ENCODE data around the gene HLA-DPA1.

Gene HLA-DPA1

DNA sequence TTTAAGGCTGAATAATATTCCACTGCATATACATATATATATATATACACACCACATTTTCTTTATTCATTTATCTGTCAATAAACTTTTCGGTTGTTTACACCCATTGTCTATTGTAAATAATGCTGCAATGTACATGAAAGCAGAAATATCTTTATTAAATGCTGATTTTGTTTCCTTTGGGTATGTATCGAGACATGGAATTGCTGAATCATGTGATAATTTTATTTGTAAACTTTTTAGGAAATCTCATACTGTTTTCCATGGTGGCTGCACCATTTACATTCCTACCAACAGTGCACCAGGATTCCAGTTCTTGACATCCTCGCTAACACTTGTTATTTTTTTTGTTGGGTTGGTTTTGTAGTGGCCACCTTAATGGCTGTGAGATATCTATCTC is 49.9 kb downstream of the HLA-DPA1 start:
- no peak overlapping the region for H2BK15ac ChIP-seq (ENCODE audit: low read length)

DNA sequence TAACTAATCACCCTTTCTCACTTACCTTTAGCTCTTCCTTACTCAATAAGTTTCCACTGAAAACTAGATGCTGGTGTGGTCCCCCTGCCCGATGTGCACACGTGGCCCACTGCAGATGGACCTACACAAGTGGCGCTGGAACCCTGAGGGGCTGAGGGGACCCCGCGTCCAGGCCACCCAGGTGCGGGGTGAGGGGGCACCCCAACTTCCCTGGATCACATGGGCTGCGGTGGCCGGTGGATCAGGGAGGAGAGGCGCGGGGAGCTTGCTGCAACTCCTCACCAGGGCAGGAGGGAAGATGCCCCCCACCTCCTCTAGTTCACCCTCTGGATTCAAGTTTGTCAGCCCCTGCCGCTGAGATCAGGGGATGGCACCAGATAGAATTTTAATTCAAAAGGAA is 51.5 kb downstream of the HLA-DPA1 start:
- Histone ChIP-seq H3K14ac (ENCODE audit: low read length) (no peak overlapping the region), H4K91ac (ENCODE audit: low read depth, low read length, poor library complexity) (no peak overlapping the region), H2BK15ac (ENCODE audit: low read length) (no peak overlapping the region), H2BK12ac (ENCODE audit: low read length) (no peak overlapping the region), H2BK5ac (ENCODE audit: low read length) (no peak overlapping the region), H3K27me3 (ENCODE audit: control insufficient read depth in 3 of 3, insufficient read depth in 3 of 3, low read depth in 1 of 3, low read length in 3 of 3) (peaks cover 0 to 43% (median 0%) of the 10 kb centered on the region in 3 experiments), H3K4me1 (ENCODE audit: control insufficient read depth in 2 of 2, insufficient read depth in 1 of 2, low read depth in 1 of 2, low read length in 2 of 2) (no peaks in the 10 kb centered on the region), H2BK120ac (ENCODE audit: low read depth, low read length) (no peak overlapping the region), H3K27ac (replicated peaks; ENCODE audit: low read length) (no peak overlapping the region), H3K18ac (ENCODE audit: low read length) (peak overlapping the region; percentile 35), H4K8ac (ENCODE audit: low read depth, low read length) (no peak overlapping the region), H3K79me1 (ENCODE audit: low read depth, low read length) (no peaks in the 10 kb centered on the region), H3K9ac (ENCODE audit: low read depth, low read length, poor library complexity) (no peak overlapping the region), H3K9me3 (replicated peaks in 1 of 2; ENCODE audit: control insufficient read depth in 2 of 2, insufficient read depth in 1 of 2, low read depth in 1 of 2, low read length in 2 of 2) (no peaks in the 10 kb centered on the region), H2AK5ac (ENCODE audit: low read depth, low read length) (no peak overlapping the region), H3K4me3 (ENCODE audit: low read length in 2 of 2) (no peak overlapping the region), H3K4ac (ENCODE audit: low read length) (no peak overlapping the region), H3K4me2 (ENCODE audit: insufficient read depth, low read length, poor library complexity, severe bottlenecking) (no peak overlapping the region), H2AFZ (ENCODE audit: low read length) (no peak overlapping the region), H3K23ac (ENCODE audit: low read depth, low read length, poor library complexity) (no peak overlapping the region), H3K36me3 (replicated peaks in 1 of 2; ENCODE audit: control insufficient read depth in 2 of 2, insufficient read depth in 2 of 2, low read length in 2 of 2) (no peaks in the 10 kb centered on the region)
- no CpG with 5 or more reads among the region's 11 CpGs for WGBS, 2 donors (ENCODE audit: extremely low coverage in 2 of 2, insufficient read length in 2 of 2, insufficient replicate concordance in 1 of 2)
- no peak for DNase-seq (ENCODE audit: low spot score)

More for the DNA sequence above, 49.9 kb downstream of the HLA-DPA1 start:
- no peak for DNase-seq (ENCODE audit: low spot score)
- Histone ChIP-seq H2AK5ac (ENCODE audit: low read depth, low read length) (no peak overlapping the region), H2BK120ac (ENCODE audit: low read depth, low read length) (no peak overlapping the region), H3K4me2 (ENCODE audit: insufficient read depth, low read length, poor library complexity, severe bottlenecking) (no peak overlapping the region), H4K91ac (ENCODE audit: low read depth, low read length, poor library complexity) (no peak overlapping the region), H3K36me3 (replicated peaks in 1 of 2; ENCODE audit: control insufficient read depth in 2 of 2, insufficient read depth in 2 of 2, low read length in 2 of 2) (no peaks in the 10 kb centered on the region), H3K4me3 (ENCODE audit: low read length in 2 of 2) (no peak overlapping the region), H3K4me1 (ENCODE audit: control insufficient read depth in 2 of 2, insufficient read depth in 1 of 2, low read depth in 1 of 2, low read length in 2 of 2) (no peaks in the 10 kb centered on the region), H2AFZ (ENCODE audit: low read length) (no peak overlapping the region), H4K8ac (ENCODE audit: low read depth, low read length) (no peak overlapping the region), H3K27me3 (ENCODE audit: control insufficient read depth in 3 of 3, insufficient read depth in 3 of 3, low read depth in 1 of 3, low read length in 3 of 3) (peaks cover 0 to 27% (median 0%) of the 10 kb centered on the region in 3 experiments), H3K4ac (ENCODE audit: low read length) (no peak overlapping the region), H3K79me1 (ENCODE audit: low read depth, low read length) (no peaks in the 10 kb centered on the region), H3K18ac (ENCODE audit: low read length) (no peak overlapping the region), H3K14ac (ENCODE audit: low read length) (no peak overlapping the region), H3K27ac (replicated peaks; ENCODE audit: low read length) (no peak overlapping the region), H2BK5ac (ENCODE audit: low read length) (no peak overlapping the region), H3K9ac (ENCODE audit: low read depth, low read length, poor library complexity) (no peak overlapping the region), H2BK12ac (ENCODE audit: low read length) (no peak overlapping the region), H3K23ac (ENCODE audit: low read depth, low read length, poor library complexity) (no peak overlapping the region), H3K9me3 (replicated peaks in 1 of 2; ENCODE audit: control insufficient read depth in 2 of 2, insufficient read depth in 1 of 2, low read depth in 1 of 2, low read length in 2 of 2) (no peaks in the 10 kb centered on the region)
- WGBS, 2 donors (ENCODE audit: extremely low coverage in 2 of 2, insufficient read length in 2 of 2, insufficient replicate concordance in 1 of 2) = no CpG with 5 or more reads among the region's 3 CpGs

DNA sequence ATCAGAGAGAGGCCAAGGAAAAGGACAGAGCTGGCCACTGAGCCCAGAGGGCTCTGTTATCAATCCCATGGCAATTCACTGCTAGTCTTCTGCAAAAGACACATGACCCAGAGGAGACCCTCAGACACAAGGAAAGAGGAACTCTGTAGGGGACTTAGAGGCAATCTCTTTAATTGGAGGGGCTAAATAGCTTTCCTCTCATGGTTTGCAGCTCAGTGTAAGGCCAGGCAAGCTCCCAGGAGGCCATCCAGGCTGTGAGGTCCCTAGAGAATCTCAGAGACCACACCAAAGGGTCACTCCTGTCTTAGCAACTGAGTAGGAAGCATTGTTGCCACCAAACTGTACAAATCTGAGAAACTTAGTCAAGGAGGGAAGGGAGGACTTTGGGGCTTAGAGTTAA is 54.1 kb downstream of the HLA-DPA1 start:
- H3K79me1 ChIP-seq (ENCODE audit: low read depth, low read length) = no peaks in the 10 kb centered on the region
- no peak overlapping the region for H2BK120ac ChIP-seq (ENCODE audit: low read depth, low read length)
- no peak overlapping the region for H3K18ac ChIP-seq (ENCODE audit: low read length)
- H3K14ac ChIP-seq (ENCODE audit: low read length) = no peak overlapping the region
- no peak overlapping the region for H2BK12ac ChIP-seq (ENCODE audit: low read length)
- H3K4me1 ChIP-seq (ENCODE audit: control insufficient read depth in 2 of 2, insufficient read depth in 1 of 2, low read depth in 1 of 2, low read length in 2 of 2) = no peaks in the 10 kb centered on the region
- no peak overlapping the region for H2BK5ac ChIP-seq (ENCODE audit: low read length)
- H3K27ac ChIP-seq (replicated peaks; ENCODE audit: low read length) = no peak overlapping the region
- H3K4me2 ChIP-seq (ENCODE audit: insufficient read depth, low read length, poor library complexity, severe bottlenecking) = no peak overlapping the region
- H4K8ac ChIP-seq (ENCODE audit: low read depth, low read length) = no peak overlapping the region
- no peak for DNase-seq (ENCODE audit: low spot score)
- H3K36me3 ChIP-seq (replicated peaks in 1 of 2; ENCODE audit: control insufficient read depth in 2 of 2, insufficient read depth in 2 of 2, low read length in 2 of 2) = no peaks in the 10 kb centered on the region
- no peak overlapping the region for H3K4ac ChIP-seq (ENCODE audit: low read length)
- no peak overlapping the region for H4K91ac ChIP-seq (ENCODE audit: low read depth, low read length, poor library complexity)
- H3K23ac ChIP-seq (ENCODE audit: low read depth, low read length, poor library complexity) = no peak overlapping the region
- H3K9ac ChIP-seq (ENCODE audit: low read depth, low read length, poor library complexity) = no peak overlapping the region
- H3K4me3 ChIP-seq (ENCODE audit: low read length in 2 of 2) = no peak overlapping the region
- no peak overlapping the region for H2BK15ac ChIP-seq (ENCODE audit: low read length)
- H3K27me3 ChIP-seq (ENCODE audit: control insufficient read depth in 3 of 3, insufficient read depth in 3 of 3, low read depth in 1 of 3, low read length in 3 of 3) = peaks cover 0 to 57% (median 0%) of the 10 kb centered on the region in 3 experiments
- H2AK5ac ChIP-seq (ENCODE audit: low read depth, low read length) = no peak overlapping the region
- no peak overlapping the region for H2AFZ ChIP-seq (ENCODE audit: low read length)
- no peaks in the 10 kb centered on the region for H3K9me3 ChIP-seq (replicated peaks in 1 of 2; ENCODE audit: control insufficient read depth in 2 of 2, insufficient read depth in 1 of 2, low read depth in 1 of 2, low read length in 2 of 2)

DNA sequence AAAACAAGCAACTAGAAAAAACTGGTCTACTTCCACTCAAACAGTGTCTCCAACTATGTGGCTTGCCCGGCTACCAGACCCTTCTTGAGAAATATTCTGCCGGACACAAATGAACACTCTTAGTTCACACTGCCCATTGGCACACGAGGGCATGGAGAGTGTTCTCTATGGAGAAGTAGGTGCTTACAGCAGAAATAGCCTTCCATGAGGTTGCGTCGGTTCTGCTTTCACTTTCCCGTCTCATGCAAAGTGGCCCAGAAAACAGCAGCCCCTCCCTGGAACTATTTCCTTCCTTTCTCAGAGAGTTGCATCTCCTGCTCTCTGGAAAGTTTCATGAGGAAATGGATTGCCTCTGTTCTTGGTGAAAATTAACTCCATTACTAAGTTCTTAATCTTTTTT is 54.5 kb downstream of the HLA-DPA1 start:
- Histone ChIP-seq H3K18ac (ENCODE audit: low read length) (no peak overlapping the region), H3K4ac (ENCODE audit: low read length) (no peak overlapping the region), H3K9ac (ENCODE audit: low read depth, low read length, poor library complexity) (no peak overlapping the region), H3K4me3 (ENCODE audit: low read length in 2 of 2) (no peak overlapping the region), H2BK15ac (ENCODE audit: low read length) (no peak overlapping the region), H3K23ac (ENCODE audit: low read depth, low read length, poor library complexity) (no peak overlapping the region), H3K4me1 (ENCODE audit: control insufficient read depth in 2 of 2, insufficient read depth in 1 of 2, low read depth in 1 of 2, low read length in 2 of 2) (no peaks in the 10 kb centered on the region), H3K14ac (ENCODE audit: low read length) (no peak overlapping the region), H2BK12ac (ENCODE audit: low read length) (no peak overlapping the region), H2BK5ac (ENCODE audit: low read length) (no peak overlapping the region), H3K27ac (replicated peaks; ENCODE audit: low read length) (no peak overlapping the region), H4K8ac (ENCODE audit: low read depth, low read length) (no peak overlapping the region), H3K79me1 (ENCODE audit: low read depth, low read length) (no peaks in the 10 kb centered on the region), H3K4me2 (ENCODE audit: insufficient read depth, low read length, poor library complexity, severe bottlenecking) (no peak overlapping the region), H4K91ac (ENCODE audit: low read depth, low read length, poor library complexity) (no peak overlapping the region), H2AK5ac (ENCODE audit: low read depth, low read length) (no peak overlapping the region), H2AFZ (ENCODE audit: low read length) (no peak overlapping the region), H3K36me3 (replicated peaks in 1 of 2; ENCODE audit: control insufficient read depth in 2 of 2, insufficient read depth in 2 of 2, low read length in 2 of 2) (no peaks in the 10 kb centered on the region), H3K27me3 (ENCODE audit: control insufficient read depth in 3 of 3, insufficient read depth in 3 of 3, low read depth in 1 of 3, low read length in 3 of 3) (peaks cover 0 to 61% (median 0%) of the 10 kb centered on the region in 3 experiments), H2BK120ac (ENCODE audit: low read depth, low read length) (no peak overlapping the region), H3K9me3 (replicated peaks in 1 of 2; ENCODE audit: control insufficient read depth in 2 of 2, insufficient read depth in 1 of 2, low read depth in 1 of 2, low read length in 2 of 2) (no peaks in the 10 kb centered on the region)
- WGBS, 2 donors (ENCODE audit: extremely low coverage in 2 of 2, insufficient read length in 2 of 2, insufficient replicate concordance in 1 of 2) = no CpG with 5 or more reads among the region's 6 CpGs
- DNase-seq (ENCODE audit: low spot score) = no peak
